Activated T-helper 17 cell treated with anti-CD3 and anti-CD28 coated beads, Interleukin-2, amount 50 U/mL, for 72 hours (primary cell): Measurements from ENCODE around the gene RAB10. TPM values are rescaled to one million over a fixed set of nuclear protein-coding genes. Genes with fewer than 3 reads are reported as not detected.

Source experiments
- ATAC-seq: fragments of 150-1000 bp; cut with Tn5 transposase; replicated peaks from 2 replicates; pipeline ENCODE4 v1.10.0; 2021; ENCODE audit warnings: mild to moderate bottlenecking, moderate library complexity
- H3K27ac Mint-ChIP-seq: one replicate; pipeline ENCODE4 v1.8.0; 2022; ENCODE audit warnings: mixed read lengths
- H3K27me3 Mint-ChIP-seq: one replicate; pipeline ENCODE4 v1.8.0; 2022; ENCODE audit warnings: mixed read lengths
- H3K36me3 Mint-ChIP-seq: one replicate; pipeline ENCODE4 v1.8.0; 2022; ENCODE audit warnings: low read depth, mild to moderate bottlenecking, mixed read lengths
- H3K4me1 Mint-ChIP-seq: one replicate; pipeline ENCODE4 v1.8.0; 2022; ENCODE audit warnings: mixed read lengths
- H3K4me3 Mint-ChIP-seq: one replicate; pipeline ENCODE4 v1.8.0; 2022; ENCODE audit warnings: mild to moderate bottlenecking, mixed read lengths
- H3K9me3 Mint-ChIP-seq: one replicate; pipeline ENCODE4 v1.8.0; 2022; ENCODE audit warnings: mixed read lengths
- total RNA-seq, 2 donors: library from RNA; stranded (reverse); gene quantifications; one replicate each; pipeline ENCODE4 v1.2.3, GENCODE V29; 2022

RAB10 gene
- total RNA-seq, 2 donors from 2014 or later = 68.5 to 107 TPM

DNA sequence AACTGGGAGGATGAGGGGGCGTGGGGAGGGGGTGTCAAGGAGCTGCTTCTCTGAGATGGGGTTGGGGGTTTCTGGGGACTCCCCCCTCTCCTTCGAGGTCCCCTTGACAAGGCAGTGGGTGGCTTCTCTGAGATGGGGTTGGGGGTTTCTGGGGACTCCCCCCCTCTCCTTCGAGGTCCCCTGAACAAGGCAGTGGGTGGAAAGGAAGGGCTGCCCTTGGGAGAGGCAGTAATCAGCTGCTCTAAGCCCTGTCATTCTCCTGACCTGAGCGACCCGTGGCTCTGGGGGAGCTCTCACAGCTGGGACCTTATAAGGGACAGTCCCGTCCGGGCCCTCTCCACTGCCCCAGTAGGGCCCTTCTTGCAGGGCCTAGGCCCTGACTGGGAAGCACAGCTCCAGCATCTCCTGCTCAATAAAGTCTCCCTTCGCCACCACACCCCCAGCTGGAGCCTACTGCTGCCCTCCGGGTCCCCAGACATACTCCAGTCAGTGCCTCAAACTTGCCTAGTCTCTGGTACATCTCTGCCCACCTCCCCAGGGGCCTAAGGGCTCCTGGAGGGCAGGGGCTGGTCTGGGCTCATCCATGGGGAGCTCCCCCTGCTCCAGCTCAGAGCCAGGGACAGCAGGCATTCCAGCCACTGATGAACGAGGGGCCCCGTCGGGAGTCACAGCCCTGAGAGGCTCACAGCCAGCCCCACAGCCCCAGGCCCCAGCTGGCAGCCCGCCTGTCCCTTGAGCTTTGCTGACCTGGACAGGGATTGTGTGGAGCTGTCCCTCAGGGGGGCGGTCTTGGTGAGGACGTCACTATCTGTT lies 141.8 kb downstream of the RAB10 start:
- peaks cover 11% of the 10 kb centered on the region for H3K36me3 Mint-ChIP-seq
- H3K27ac Mint-ChIP-seq = no peak overlapping the region
- ATAC-seq = no peak
- no peaks in the 10 kb centered on the region for H3K9me3 Mint-ChIP-seq
- H3K4me1 Mint-ChIP-seq = peaks cover 9% of the 10 kb centered on the region
- peaks cover 31% of the 10 kb centered on the region for H3K27me3 Mint-ChIP-seq
- no peak overlapping the region for H3K4me3 Mint-ChIP-seq

DNA sequence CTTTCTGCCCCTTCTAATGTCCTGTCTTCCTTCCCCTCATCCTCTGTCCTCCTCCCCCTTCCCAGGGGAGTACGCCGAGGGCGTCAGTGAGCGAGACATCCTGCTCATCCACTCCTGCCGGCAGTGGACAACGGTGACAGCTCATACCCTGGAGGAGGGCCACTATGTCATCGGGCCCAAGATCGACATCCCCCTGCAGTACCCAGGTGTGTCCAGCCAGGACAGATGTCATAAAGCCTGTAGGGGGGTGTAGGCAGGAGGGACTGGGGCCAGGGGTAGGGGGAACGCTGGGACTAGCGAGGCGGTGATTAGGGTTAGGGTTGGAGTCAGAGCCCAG lies 142.4 kb downstream of the RAB10 start:
- no peak overlapping the region for H3K27ac Mint-ChIP-seq
- ATAC-seq = no peak
- no peak overlapping the region for H3K4me3 Mint-ChIP-seq
- peaks cover 9% of the 10 kb centered on the region for H3K4me1 Mint-ChIP-seq
- peaks cover 11% of the 10 kb centered on the region for H3K36me3 Mint-ChIP-seq
- H3K27me3 Mint-ChIP-seq = peaks cover 33% of the 10 kb centered on the region
- H3K9me3 Mint-ChIP-seq = no peaks in the 10 kb centered on the region

DNA sequence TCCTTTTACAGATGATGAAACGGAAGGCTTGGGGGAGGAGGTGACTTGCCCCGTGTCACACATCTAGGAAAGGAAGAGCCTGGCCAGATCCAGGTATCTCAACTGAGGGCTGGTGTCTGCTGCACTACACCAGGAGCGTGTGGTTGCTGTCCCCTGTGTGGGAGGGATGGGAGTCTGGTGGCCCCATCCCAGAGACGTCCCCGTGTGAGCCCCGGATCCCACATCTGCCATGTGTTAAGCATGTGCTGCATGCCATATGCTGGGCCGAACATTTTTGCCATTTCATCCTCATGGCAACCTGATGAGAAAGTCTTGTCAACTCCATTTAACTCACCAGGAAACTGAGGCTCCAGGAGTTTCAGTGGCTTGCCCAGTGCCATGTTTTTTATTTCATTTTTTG lies 143.2 kb downstream of the RAB10 start:
- Mint-ChIP-seq H3K27me3 (peaks cover 26% of the 10 kb centered on the region), H3K9me3 (no peaks in the 10 kb centered on the region), H3K36me3 (peaks cover 2% of the 10 kb centered on the region), H3K4me3 (no peak overlapping the region), H3K27ac (no peak overlapping the region), H3K4me1 (peaks cover 4% of the 10 kb centered on the region)
- ATAC-seq = no peak

DNA sequence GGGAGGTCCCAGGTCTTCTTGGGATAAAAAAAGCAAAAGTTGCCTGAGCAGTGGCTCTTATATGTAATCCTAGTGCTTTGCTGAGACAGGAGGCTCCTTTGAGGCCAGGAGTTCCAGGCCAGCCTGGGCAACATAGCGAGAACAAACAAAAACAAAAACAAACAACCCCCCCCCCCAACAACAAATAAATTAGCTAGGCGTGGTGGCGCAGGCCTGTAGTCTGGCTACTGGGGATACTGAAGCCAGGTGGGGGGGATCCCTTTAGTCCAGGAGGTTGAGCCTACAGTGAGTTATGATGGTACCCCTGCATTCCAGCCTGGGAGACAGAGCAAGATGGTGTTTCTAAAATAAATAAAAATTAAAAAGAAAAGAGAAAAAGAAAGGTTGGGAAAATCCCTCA lies 144.4 kb downstream of the RAB10 start:
- Mint-ChIP-seq H3K27ac (no peak overlapping the region), H3K36me3 (no peaks in the 10 kb centered on the region), H3K4me3 (peak overlapping the region; percentile 66), H3K4me1 (peaks cover 4% of the 10 kb centered on the region), H3K9me3 (no peaks in the 10 kb centered on the region), H3K27me3 (peaks cover 24% of the 10 kb centered on the region)
- no peak for ATAC-seq

DNA sequence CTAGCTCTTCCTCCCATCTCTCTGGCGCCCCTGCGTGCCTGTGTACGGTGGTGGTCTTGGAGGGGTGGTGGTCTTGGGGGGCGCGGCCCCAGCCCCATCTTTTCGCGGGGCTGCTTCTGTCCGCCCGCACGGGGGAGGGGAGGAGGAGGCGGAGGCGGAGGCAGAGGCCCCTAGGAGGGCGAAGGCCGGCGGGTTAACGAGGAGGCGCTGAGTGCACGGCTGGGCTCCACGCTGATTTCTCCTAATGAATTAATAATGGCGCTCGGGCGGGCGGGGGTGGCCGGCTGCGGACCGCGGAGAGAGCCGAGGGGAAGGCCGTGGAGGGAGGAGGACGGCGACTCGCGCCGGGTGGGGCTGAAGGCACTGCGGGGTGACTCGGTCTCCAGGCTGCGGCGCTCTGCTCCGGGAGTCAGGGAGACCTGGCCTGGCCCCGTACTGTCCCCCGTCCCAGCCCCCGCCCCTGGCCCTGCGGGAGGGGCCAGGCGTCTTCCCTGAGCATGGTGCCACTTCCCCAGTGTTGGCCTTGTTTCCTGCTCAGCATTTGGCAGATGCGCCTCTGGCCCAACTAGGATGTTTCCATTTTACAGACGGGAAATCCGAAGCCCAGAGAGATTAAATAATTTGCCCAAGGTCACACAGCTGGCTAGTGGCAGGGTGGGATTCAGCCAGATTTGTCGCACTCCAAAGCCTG lies 145.0 kb downstream of the RAB10 start:
- Mint-ChIP-seq H3K27ac (no peak overlapping the region), H3K4me3 (peak overlapping the region; percentile 66), H3K27me3 (peaks cover 24% of the 10 kb centered on the region), H3K9me3 (no peaks in the 10 kb centered on the region), H3K4me1 (peaks cover 4% of the 10 kb centered on the region), H3K36me3 (no peaks in the 10 kb centered on the region)
- peak; percentile 67 for ATAC-seq

DNA sequence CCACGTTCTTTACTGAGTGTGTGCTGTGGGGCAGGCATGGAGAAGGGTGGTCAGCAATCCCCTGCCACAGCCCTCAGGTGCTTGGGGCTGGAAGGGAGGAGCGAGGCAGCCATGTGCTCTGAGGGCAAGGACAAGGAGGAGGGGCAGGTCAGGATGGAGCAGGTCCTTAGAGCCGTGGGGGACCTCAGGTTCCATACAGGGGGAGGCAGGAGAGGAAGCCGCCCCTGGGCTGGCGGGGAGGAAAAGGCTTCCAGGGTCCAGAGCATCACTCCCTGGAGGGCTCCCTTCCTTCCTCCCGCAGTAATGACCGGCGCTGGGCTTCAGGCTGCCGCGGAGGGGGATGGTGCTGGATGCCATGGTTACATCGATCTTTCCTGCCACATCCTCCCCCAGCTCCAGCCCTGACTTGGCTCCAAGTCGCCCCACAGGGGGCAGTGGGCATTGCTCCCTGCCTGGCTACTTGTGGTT lies 145.6 kb downstream of the RAB10 start:
- peak; percentile 17 for ATAC-seq
- Mint-ChIP-seq H3K4me3 (peak overlapping the region; percentile 66), H3K27me3 (peaks cover 20% of the 10 kb centered on the region), H3K36me3 (no peaks in the 10 kb centered on the region), H3K27ac (no peak overlapping the region), H3K9me3 (no peaks in the 10 kb centered on the region), H3K4me1 (peaks cover 4% of the 10 kb centered on the region)

DNA sequence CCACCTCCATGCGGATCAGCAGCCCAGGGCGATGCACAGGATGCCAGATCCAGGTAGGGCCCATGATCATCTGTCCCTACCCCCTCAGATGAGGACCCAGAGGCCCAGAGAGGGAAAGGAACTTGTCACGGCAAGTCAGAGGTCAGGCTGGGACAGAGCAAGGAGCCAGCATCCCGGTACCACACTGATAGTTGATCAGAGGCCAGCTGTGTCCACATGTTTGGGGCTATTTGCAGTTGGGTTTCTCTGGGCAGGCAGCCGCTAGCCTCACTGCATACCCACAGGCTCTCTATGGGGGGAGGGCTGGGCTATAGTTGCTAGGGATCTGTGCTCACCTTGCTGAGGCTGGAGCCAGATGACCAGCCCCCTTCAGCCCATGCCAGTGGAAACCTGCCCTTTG lies 148.6 kb downstream of the RAB10 start:
- peaks cover 10% of the 10 kb centered on the region for H3K27me3 Mint-ChIP-seq
- H3K36me3 Mint-ChIP-seq = no peaks in the 10 kb centered on the region
- H3K9me3 Mint-ChIP-seq = no peaks in the 10 kb centered on the region
- peaks cover 10% of the 10 kb centered on the region for H3K4me1 Mint-ChIP-seq
- no peak overlapping the region for H3K4me3 Mint-ChIP-seq
- H3K27ac Mint-ChIP-seq = peak overlapping the region; percentile 46
- no peak for ATAC-seq

DNA sequence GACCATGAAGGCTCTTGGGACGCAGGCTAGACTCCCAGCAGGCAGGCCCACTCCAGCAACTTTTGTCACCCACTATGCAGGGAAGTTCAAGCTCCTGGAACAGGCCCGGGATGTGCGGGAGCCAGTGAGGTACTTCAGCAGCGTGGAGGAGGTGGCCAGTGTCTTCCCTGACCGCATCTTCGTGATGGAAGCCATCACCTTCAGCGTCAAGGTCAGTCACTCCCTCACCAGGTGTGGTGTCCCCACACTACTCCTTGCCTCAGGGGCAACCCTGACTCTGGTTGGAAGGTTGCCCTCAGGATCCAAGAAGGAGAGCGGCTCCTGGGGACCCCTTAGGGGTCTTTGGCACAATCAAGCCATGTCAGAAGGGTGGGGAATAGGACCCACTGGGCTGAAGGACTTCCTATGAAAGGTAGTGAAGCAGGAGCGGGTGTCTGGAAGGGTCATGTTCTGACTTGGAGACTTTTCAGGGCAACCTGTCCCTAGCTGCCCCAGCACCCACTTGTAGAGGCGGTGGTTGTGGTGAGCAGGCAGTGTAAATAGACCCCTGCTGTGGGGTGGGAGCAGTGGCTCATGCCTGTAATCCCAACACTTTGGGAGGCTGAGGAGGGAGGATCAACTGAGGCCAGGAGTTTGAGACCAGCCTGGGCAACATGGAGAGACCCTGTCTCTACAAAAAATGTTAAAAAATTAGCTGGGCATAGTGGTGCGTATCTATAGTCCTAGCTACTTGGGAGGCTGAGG lies 149.2 kb downstream of the RAB10 start:
- Mint-ChIP-seq H3K27ac (no peak overlapping the region), H3K9me3 (no peaks in the 10 kb centered on the region), H3K36me3 (no peaks in the 10 kb centered on the region), H3K4me3 (peak overlapping the region; percentile 69), H3K27me3 (peaks cover 10% of the 10 kb centered on the region), H3K4me1 (peaks cover 10% of the 10 kb centered on the region)
- ATAC-seq = no peak

DNA sequence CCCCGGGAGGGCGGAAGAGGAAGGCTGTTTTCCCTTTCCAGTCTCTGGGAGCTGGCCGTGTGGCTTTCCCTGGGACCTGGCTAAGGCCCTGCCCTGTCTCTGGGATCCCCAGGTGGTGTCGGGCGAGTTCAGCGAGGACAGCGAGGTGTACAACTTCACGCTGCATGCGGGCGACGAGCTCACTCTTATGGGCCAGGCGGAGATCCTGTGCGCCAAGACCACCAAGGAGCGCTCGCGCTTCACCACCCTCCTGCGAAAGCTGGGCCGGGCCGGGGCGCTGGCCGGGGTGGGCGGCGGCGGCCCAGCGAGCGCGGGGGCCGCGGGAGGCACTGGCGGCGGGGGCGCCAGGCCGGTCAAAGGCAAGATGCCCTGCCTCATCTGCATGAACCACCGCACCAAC lies 150.2 kb downstream of the RAB10 start:
- no peaks in the 10 kb centered on the region for H3K9me3 Mint-ChIP-seq
- H3K27me3 Mint-ChIP-seq = peaks cover 10% of the 10 kb centered on the region
- no peak for ATAC-seq
- no peaks in the 10 kb centered on the region for H3K36me3 Mint-ChIP-seq
- H3K4me1 Mint-ChIP-seq = peaks cover 9% of the 10 kb centered on the region
- no peak overlapping the region for H3K27ac Mint-ChIP-seq
- H3K4me3 Mint-ChIP-seq = peak overlapping the region; percentile 69

DNA sequence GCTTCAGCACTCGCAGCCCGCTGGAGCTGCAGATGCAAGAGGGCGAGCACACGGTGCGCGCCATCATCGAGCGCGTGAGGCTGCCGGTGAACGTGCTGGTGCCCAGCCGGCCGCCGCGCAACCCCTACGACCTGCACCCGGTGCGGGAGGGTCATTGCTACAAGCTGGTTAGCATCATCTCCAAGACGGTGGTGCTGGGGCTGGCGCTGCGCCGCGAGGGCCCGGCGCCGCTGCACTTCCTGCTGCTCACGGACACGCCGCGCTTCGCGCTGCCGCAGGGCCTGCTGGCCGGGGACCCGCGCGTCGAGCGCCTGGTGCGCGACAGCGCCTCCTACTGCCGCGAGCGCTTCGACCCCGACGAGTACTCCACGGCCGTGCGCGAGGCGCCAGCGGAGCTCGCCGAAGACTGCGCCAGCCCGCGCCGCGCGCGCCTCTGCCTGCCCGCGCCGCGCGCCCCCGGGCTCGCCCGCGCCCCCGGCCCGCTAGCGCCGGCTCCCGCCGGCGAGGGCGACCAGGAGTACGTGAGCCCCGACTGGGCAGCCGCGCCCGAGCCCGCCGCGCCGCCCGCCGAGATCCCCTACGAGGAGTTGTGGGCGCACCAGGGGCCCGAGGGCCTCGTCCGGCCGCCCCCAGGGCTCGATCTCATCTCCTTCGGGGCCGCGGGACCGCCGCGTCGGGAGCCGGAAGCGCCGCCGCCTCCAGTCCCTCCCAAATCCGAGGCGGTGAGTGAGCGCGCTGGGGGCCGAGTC lies 150.8 kb downstream of the RAB10 start:
- H3K27ac Mint-ChIP-seq = peak overlapping the region; percentile 66
- H3K36me3 Mint-ChIP-seq = no peaks in the 10 kb centered on the region
- peak overlapping the region; percentile 70 for H3K4me3 Mint-ChIP-seq
- ATAC-seq = peak; percentile 98
- H3K9me3 Mint-ChIP-seq = no peaks in the 10 kb centered on the region
- peaks cover 6% of the 10 kb centered on the region for H3K4me1 Mint-ChIP-seq
- peaks cover 7% of the 10 kb centered on the region for H3K27me3 Mint-ChIP-seq

DNA sequence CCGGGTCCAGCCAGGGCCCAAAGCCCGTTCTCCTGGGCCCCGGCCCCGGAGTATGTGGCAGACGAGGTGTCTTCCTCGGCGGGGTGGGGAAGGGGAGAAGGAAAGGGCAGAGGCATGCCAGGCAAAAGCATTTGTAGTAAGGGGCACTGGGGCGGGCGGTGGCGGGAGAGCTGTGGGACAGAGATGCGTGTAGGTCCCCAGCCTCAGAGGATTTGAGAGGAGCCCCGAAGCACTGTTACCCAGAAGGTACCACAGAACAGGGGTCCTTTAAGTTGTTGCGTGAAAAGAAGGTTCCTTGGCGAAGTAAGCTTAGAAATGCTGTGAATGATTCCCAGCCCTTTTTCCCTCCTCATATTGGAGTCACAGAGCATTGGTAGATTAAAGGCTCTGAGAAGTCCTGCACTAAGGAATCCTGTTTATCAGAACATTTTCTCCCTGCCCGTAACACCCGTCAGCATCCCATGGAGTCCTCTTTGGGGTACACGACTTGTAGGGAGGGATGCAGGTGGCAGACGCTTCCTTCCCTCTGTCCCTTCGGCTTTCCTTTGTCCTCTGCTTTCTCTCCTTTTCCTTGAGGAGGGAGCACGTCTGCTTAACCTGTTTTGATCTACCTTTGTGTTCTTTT lies 151.5 kb downstream of the RAB10 start:
- Mint-ChIP-seq H3K4me1 (peaks cover 6% of the 10 kb centered on the region), H3K27ac (peak overlapping the region; percentile 66)

DNA sequence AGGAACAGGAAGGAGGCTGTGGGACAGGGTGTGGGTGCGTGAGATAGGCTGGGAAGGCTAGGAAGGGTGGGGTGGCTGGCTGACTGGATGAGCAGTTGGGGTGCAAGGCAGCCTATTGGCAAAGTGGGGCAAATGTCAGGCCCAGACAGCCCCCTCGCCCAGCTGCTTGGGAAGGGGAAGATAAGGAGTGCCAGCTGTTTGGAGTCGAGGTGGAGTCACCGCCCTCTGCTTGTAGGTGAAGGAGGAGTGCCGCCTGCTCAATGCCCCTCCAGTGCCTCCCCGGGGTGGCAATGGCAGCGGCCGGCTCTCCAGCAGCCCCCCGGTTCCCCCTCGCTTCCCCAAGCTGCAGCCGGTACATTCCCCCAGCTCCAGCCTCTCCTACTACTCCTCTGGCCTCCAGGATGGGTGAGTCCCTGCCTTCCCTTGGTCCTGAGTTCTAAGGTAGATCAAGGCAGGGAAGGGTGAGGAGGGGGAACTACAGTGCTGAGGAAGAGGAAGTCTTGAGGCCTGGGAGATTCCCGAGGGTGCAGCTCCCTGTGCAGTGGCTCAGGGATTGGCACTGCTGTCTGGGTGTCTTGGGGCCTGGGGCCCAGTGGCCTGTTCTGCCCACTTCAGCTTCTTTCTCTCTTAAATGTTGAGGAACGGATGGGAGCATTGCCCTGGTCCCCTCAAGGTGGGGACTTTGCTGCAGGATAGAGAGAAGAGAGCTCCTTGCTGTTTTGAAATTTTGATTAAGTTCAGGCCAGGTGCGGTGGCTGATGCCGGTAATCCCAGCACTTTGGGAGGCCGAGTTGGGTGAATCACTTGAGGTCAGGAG lies 152.3 kb downstream of the RAB10 start:
- H3K27ac Mint-ChIP-seq = peak overlapping the region; percentile 66
- H3K36me3 Mint-ChIP-seq = peaks cover 7% of the 10 kb centered on the region
- peaks cover 6% of the 10 kb centered on the region for H3K4me1 Mint-ChIP-seq
- no peak for ATAC-seq
- H3K9me3 Mint-ChIP-seq = no peaks in the 10 kb centered on the region
- peaks cover 2% of the 10 kb centered on the region for H3K27me3 Mint-ChIP-seq
- peak overlapping the region; percentile 70 for H3K4me3 Mint-ChIP-seq

More for the DNA sequence above, 151.5 kb downstream of the RAB10 start:
- Mint-ChIP-seq H3K9me3 (no peaks in the 10 kb centered on the region), H3K4me3 (peak overlapping the region; percentile 70), H3K27me3 (peaks cover 3% of the 10 kb centered on the region), H3K36me3 (no peaks in the 10 kb centered on the region)
- ATAC-seq = no peak
